Panc1 (cell line): Measurements from ENCODE around the gene LSM14B. TPM values are rescaled to one million over a fixed set of nuclear protein-coding genes. Genes with fewer than 3 reads are reported as not detected.

Experiments used
- ATAC-seq: fragments of 200-7000 bp; cut with Tn5 transposase; 2 replicates; pipeline ENCODE4 v1.9.1; 2020; ENCODE audit warnings: mild to moderate bottlenecking, moderate library complexity
- BruUV-seq: library from RNA; stranded (reverse); fragments of 400-500 nt; replicated peaks from 2 replicates; lab custom pipeline; 2021; lab: Mats Ljungman, UMichigan
- CTCF ChIA-PET: fragments of 300-600 bp; sonication (Branson Sonifier 250); formaldehyde crosslinking; loops from one replicate; lab custom pipeline; 2022; ENCODE audit warnings: antibody characterized with exemption; lab: Charles Lee
- POLR2A ChIA-PET: fragments of 300-600 bp; sonication (Branson Sonifier 250); formaldehyde crosslinking; loops from one replicate; lab custom pipeline; 2022; ENCODE audit warnings: antibody characterized with exemption; lab: Charles Lee
- DNase-seq: peaks from one replicate; pipeline ENCODE4 v3.0.0-alpha.2; 2010; ENCODE audit warnings: low read depth, low spot score
- H3K27ac ChIP-seq: 2 replicates; pipeline ENCODE4 v1.5.1; 2011; ENCODE audit warnings: mild to moderate bottlenecking, low read length, inconsistent platforms
- H3K27me3 ChIP-seq: fragments of 200-500 bp; sonication (Bioruptor generic); 2 replicates; pipeline ENCODE4 v1.6.0; 2014; ENCODE audit warnings: low read length, inconsistent platforms; ENCODE audit not compliant: control insufficient read depth, insufficient read depth
- H3K36me3 ChIP-seq: fragments of 200-500 bp; sonication (Bioruptor generic); 2 replicates; pipeline ENCODE4 v1.5.1; 2014; ENCODE audit warnings: inconsistent platforms, mild to moderate bottlenecking, low read length, moderate library complexity; ENCODE audit not compliant: control insufficient read depth, insufficient read depth
- H3K4me1 ChIP-seq: 2 replicates; pipeline ENCODE4 v1.5.1; 2011; ENCODE audit warnings: inconsistent platforms, mild to moderate bottlenecking, low read length, moderate library complexity; ENCODE audit not compliant: control insufficient read depth, insufficient read depth
- H3K4me3 ChIP-seq, 2 experiments: 2 replicates each; pipeline ENCODE4 v1.5.1; 2011 to 2012; ENCODE audit warnings: low read depth in 2 of 2, low read length in 2 of 2, mild to moderate bottlenecking in 2 of 2, inconsistent platforms in 1 of 2, moderate library complexity in 1 of 2
- H3K9me3 ChIP-seq: fragments of 200-500 bp; sonication (Bioruptor generic); 2 replicates; pipeline ENCODE4 v1.5.1; 2014; ENCODE audit warnings: low read depth, mild to moderate bottlenecking, inconsistent platforms, low read length, moderate library complexity; ENCODE audit not compliant: control insufficient read depth, insufficient read depth
- POLR2AphosphoS5 ChIP-seq: IDR thresholded peaks from 2 replicates; pipeline ENCODE4 v1.6.1; 2012; ENCODE audit warnings: mild to moderate bottlenecking, low read depth, low read length, moderate library complexity
- SIN3A ChIP-seq: IDR thresholded peaks from 2 replicates; pipeline ENCODE4 v1.6.1; 2012; ENCODE audit warnings: low read depth, mild to moderate bottlenecking, low read length, moderate library complexity, borderline replicate concordance; ENCODE audit not compliant: insufficient read depth
- TCF7L2 ChIP-seq: IDR thresholded peaks from 2 replicates; pipeline ENCODE4 v1.6.1; 2011; ENCODE audit warnings: mild to moderate bottlenecking, low read depth, low read length, inconsistent platforms
- in situ Hi-C: cut with HindIII; loops from 2 replicates; pipeline ENCODE4 v1.10.0; 2016; ENCODE audit warnings: low sequenced_read_pairs, low pct_unique_long_range_greater_than_20kb
- intact Hi-C: fragments of 100-400 bp; cut with micrococcal nuclease; formaldehyde crosslinking; loops from one replicate; pipeline ENCODE4 v1.10.0; 2022; ENCODE audit not compliant: unreplicated experiment
- total RNA-seq: library from RNA; stranded (reverse); gene quantifications from one replicate; pipeline ENCODE4 v1.2.1, GENCODE V29; 2021; ENCODE audit not compliant: unreplicated experiment
- TF ChIP-seq, protein P1 (sequence below), 2 experiments: IDR thresholded peaks; 2 replicates each; pipeline ENCODE4 v1.6.1; 2011 to 2012; ENCODE audit warnings: low read depth in 2 of 2, control low read depth in 1 of 2, low read length in 1 of 2, mild to moderate bottlenecking in 1 of 2, moderate library complexity in 1 of 2; ENCODE audit not compliant: insufficient read depth in 1 of 2
- TF ChIP-seq, protein P2 (sequence below): fragments of 450-650 bp; IDR thresholded peaks from 2 replicates; pipeline ENCODE4 v1.5.1; 2017; ENCODE audit warnings: mild to moderate bottlenecking

The LSM14B gene
- total RNA-seq, 1 experiment from 2014 or later, result 52.2 TPM

DNA sequence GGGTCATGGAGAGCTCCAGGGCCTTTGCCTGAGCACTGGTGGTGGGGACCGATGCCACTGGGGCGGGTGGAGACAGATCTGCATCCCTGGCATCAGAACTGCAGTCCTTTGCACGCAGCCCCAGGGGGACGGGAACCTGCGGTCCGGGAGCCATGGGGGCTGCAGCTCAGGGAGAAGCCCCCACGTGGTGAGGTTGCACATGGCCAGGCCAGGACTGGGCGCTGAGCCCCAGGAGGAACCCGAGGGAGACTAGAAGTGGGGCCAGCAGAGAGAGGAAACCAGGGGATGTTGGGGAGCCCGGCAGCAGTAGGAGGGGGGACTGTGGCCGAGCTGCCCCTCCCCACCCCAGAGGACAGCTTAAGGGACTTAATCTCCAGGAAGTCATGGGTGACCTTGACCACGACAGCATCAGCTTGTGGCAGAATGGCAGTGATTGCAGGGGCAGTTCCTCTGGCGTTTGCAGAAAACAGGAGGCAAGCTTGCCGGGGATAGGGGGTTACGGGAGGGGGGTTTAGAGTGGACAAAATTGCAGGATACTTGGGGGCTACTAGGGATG lies 18.0 kb upstream of the LSM14B start:
- Histone ChIP-seq H3K4me3 (no peak overlapping the region), H3K9me3 (no peaks in the 10 kb centered on the region; the same call in 1 of the 2 replicates), H3K27ac (no peak overlapping the region), H3K4me1 (no peaks in the 10 kb centered on the region), H3K27me3 (no peaks in the 10 kb centered on the region), H3K36me3 (no peaks in the 10 kb centered on the region)
- DNase-seq (no peak), ATAC-seq (no peak)
- TF ChIP-seq POLR2AphosphoS5 (no peak), SIN3A (no peak), TCF7L2 (no peak)
- TF ChIP-seq, protein P1, sequence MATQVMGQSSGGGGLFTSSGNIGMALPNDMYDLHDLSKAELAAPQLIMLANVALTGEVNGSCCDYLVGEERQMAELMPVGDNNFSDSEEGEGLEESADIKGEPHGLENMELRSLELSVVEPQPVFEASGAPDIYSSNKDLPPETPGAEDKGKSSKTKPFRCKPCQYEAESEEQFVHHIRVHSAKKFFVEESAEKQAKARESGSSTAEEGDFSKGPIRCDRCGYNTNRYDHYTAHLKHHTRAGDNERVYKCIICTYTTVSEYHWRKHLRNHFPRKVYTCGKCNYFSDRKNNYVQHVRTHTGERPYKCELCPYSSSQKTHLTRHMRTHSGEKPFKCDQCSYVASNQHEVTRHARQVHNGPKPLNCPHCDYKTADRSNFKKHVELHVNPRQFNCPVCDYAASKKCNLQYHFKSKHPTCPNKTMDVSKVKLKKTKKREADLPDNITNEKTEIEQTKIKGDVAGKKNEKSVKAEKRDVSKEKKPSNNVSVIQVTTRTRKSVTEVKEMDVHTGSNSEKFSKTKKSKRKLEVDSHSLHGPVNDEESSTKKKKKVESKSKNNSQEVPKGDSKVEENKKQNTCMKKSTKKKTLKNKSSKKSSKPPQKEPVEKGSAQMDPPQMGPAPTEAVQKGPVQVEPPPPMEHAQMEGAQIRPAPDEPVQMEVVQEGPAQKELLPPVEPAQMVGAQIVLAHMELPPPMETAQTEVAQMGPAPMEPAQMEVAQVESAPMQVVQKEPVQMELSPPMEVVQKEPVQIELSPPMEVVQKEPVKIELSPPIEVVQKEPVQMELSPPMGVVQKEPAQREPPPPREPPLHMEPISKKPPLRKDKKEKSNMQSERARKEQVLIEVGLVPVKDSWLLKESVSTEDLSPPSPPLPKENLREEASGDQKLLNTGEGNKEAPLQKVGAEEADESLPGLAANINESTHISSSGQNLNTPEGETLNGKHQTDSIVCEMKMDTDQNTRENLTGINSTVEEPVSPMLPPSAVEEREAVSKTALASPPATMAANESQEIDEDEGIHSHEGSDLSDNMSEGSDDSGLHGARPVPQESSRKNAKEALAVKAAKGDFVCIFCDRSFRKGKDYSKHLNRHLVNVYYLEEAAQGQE (IDR thresholded peaks at IDR 0.05; ENCODE audit: insufficient read depth in 1 of 2, low read depth in 2 of 2, low read length in 1 of 2), result no peak
- TF ChIP-seq, protein P2, sequence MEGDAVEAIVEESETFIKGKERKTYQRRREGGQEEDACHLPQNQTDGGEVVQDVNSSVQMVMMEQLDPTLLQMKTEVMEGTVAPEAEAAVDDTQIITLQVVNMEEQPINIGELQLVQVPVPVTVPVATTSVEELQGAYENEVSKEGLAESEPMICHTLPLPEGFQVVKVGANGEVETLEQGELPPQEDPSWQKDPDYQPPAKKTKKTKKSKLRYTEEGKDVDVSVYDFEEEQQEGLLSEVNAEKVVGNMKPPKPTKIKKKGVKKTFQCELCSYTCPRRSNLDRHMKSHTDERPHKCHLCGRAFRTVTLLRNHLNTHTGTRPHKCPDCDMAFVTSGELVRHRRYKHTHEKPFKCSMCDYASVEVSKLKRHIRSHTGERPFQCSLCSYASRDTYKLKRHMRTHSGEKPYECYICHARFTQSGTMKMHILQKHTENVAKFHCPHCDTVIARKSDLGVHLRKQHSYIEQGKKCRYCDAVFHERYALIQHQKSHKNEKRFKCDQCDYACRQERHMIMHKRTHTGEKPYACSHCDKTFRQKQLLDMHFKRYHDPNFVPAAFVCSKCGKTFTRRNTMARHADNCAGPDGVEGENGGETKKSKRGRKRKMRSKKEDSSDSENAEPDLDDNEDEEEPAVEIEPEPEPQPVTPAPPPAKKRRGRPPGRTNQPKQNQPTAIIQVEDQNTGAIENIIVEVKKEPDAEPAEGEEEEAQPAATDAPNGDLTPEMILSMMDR, result no peak
- in situ Hi-C loops, result no loop called here
- CTCF ChIA-PET, result interaction anchor here (0.6 kb wide), 1 partner anchor 38 kb away, joined by 5 read pairs; no protein-coding TSS in a partner anchor
- no TSS peak for BruUV-seq
- intact Hi-C loops, result no loop called here
- POLR2A ChIA-PET, result no interaction called here

DNA sequence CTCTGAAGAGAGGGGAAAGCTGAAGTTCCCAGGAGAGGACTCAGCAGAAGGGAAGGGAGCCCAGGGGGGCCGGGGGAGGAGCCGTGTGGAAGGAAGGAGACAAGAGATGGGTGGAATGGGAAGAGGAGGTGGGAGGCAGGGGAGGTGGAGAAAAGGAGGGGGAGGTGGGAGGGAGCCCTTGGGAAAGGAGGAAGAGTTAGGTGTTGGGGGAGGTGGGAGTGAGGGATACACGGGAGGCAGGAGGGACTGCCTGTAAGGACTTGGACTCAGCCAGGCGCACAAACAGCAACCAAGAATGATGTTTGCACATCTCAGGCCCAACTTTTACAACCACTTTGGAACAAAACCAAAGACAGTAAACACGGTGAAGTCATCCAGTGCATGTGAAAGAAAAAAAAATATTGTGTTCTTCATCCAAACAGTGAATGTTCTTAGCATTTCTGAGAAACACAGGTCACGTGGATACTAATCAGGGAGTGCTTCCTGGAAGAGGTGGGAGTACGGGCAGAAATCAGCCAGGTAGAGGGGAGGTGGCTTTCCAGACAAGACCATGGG lies 17.4 kb upstream of the LSM14B start:
- intact Hi-C loops, result no loop called here
- Histone ChIP-seq H3K9me3 (no peaks in the 10 kb centered on the region; the same call in 1 of the 2 replicates), H3K4me1 (no peaks in the 10 kb centered on the region), H3K27ac (no peak overlapping the region), H3K4me3 (no peak overlapping the region), H3K36me3 (no peaks in the 10 kb centered on the region), H3K27me3 (no peaks in the 10 kb centered on the region)
- DNase-seq (no peak), ATAC-seq (no peak)
- POLR2A ChIA-PET, result no interaction called here
- CTCF ChIA-PET, result no interaction called here
- no TSS peak for BruUV-seq
- in situ Hi-C loops, result no loop called here
- no peak for TF ChIP-seq POLR2AphosphoS5
- TF ChIP-seq TCF7L2, result no peak
- TF ChIP-seq, protein P1 (IDR thresholded peaks at IDR 0.05; ENCODE audit: insufficient read depth in 1 of 2, low read depth in 2 of 2, low read length in 1 of 2), result no peak
- no peak for TF ChIP-seq SIN3A
- TF ChIP-seq, protein P2, result no peak
